NCI-H524 (cell line): ENCODE results near the gene SUSD6.
"Not testable (repeated sequence)": the region's sequence is repeated elsewhere in the genome, so short reads cannot be mapped to it uniquely, and the experiment has no call there.

Experiments used
- DNase-seq, 2 experiments: peaks; one replicate each; lab custom pipeline; 2025; lab: John Stamatoyannopoulos, UW

SUSD6 gene

DNA sequence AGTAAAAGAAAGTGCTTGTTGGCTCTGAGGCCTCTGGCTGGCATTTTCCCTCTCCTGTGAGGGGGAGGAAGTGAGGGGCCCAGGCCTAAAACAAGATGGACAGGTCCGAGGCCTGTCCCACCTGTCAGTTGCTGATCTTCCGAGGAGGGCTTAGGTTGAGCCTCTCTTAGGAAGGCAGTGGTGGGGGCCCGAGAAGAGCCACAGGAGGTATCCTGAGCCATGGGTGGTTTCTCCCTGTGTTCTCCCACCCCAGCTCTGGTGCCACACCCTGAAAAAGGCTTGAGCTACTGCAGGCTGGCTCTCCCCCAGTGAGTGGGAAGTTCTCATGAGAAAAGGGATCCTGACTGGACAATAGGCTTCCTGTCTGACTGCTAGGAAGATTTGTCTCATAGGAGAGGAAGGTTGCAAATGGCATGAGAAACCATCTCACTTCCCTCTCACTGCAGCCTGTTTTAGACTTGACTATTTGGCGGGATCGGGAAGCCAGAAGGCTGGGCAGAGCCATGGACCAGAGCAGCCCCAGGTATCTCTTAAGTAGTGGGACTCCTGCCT, 83.4 kb downstream of the SUSD6 start:
- peak in 1 of 2 experiments; percentile 50 for DNase-seq

DNA sequence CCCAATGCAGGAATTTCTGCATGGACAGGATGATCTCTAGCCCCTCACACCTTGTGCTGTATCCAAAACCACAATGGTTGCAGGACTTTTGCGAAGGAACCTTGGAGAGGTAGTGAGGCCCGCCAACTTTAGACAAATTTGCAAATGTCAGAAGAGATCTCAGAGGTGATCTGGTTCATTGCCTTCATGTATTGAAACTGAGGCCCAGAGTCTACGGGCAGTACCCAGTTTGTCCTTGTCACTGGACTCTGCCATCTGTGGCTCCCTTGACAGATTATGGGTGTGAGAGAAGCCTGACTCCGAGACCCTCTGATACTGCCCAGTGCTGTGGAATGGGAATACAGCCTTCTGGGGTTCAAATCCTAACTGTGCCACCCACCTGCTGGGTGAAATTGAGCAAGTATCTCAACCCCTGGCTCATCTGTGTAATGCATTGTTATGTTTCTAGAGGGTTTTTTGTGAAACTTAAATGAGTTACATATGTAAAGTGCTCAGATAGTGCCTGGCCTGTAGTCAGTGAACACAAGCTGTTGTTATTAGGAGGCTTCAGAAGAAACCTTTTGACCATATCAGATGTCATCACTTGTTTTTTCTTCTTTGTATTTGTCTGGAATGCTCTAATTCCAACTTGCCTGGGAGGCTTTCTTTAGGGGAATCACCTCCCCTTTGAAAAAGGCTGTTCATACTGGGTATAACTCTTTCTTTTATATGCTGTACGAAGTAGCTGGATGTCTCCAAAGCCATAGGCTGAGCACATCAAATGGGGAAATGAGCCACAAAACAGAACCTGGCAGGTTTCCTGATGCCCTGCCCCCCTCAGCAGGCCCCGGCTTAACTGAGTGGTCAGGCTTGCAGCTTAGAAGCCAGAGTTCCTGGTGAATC, 84.2 kb downstream of the SUSD6 start:
- DNase-seq, result peak; percentile 44 to 64

DNA sequence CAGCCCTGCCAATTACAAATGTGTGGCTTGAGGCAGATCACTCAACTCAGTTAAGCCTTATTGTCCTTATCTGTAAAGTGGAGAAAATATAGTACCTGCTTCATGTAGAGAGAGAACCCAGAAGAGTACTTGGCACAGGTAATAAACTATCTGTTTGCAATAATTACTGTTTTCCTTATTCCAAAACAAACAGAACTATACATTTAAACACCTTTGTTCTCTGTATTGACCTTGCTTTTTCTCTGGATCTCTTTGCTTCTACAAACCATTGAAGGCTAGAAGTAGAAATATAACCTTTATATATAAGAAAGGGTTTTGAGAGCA, 84.8 kb downstream of the SUSD6 start:
- no peak for DNase-seq

DNA sequence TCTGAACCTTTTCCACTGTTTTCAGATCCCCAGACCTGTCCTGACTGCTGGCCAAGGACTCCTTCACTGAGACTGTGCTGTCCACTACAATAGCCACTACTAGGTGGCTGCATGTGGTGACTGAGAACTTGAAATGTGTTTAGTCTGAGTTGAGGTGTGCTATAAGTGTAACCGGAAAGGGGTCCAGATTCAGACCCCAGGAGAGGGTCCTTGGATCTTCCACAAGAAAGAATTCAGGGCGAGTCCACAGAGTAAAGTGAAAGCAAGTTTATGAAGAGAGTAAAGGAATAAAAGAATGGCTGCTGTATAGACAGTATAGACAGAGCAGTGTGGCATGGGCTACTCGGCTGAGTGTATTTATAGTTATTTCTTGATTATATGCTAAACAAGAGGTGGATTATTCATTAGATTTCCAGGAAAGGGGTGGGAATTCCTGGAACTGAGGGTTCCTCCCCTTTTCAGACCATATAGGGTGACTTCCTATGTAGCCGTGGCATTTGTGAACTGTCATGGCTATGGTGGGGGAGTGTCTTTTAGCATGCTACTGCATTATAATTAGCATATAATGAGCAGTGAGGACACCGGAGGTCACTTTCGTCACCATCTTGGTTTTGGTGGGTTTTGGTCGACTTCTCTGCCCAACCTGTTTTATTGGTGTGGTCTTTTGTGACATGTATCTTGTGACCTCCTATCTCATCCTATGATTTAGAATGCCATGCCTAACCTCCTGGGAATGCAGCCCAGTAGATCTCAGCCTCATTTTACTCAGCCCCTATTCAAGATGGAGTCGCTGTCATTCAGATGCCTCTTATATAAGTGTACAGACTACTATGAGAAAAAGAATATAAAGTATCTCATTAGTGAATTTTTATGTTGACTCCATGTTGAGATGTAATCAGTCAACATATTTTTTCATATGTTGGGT, 85.5 kb downstream of the SUSD6 start:
- no peak for DNase-seq

- no peak for DNase-seq
Observed at GRCh38 chr14:69698572-69698971, 87.2 kb downstream of the SUSD6 start.

DNA sequence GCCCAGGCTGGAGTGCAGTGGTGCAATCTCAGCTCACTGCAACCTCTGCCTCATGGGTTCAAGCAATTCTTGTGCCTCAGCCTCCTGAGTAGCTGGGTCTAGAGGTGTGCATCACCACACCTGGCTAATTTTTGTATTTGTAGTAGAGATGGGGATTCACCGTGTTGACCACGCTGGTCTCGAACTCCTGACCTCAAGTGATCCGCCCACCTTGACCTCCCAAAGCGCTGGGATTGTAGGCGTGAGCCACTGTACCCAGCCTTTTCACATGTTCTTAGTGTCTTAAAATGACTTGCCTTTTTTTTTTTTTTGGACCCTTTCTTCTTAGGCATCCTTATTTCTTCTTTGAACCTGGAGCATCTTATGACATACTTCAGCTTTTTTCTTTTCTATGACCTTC, 87.8 kb downstream of the SUSD6 start:
- DNase-seq, result not testable (repeated sequence)

GRCh38 chr14:69699748-69700303, 88.4 kb downstream of the SUSD6 start:
- no peak for DNase-seq

DNA sequence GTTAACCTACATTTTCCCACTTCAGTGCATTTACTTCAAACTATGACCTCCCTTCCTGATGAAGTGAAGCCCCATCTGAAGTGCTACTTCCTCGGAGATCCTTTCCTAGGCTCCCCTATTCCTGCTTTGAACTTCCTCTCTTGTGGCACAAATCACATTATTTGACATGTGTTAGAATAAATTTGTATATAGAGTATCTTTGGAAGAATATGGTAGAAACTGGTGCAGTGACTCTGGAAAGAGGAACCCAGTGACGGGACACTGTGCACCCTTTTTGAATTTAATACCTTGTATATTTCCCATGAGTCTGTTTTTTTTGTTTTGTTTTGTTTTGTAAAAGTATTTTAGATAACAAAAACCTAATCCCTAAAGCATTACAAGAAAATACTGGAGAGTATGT, 89.2 kb downstream of the SUSD6 start:
- DNase-seq, result no peak

- no peak for DNase-seq
Observed at GRCh38 chr14:69701291-69701690, 89.9 kb downstream of the SUSD6 start.

- no peak for DNase-seq
Observed at GRCh38 chr14:69701857-69702256, 90.5 kb downstream of the SUSD6 start.

DNA sequence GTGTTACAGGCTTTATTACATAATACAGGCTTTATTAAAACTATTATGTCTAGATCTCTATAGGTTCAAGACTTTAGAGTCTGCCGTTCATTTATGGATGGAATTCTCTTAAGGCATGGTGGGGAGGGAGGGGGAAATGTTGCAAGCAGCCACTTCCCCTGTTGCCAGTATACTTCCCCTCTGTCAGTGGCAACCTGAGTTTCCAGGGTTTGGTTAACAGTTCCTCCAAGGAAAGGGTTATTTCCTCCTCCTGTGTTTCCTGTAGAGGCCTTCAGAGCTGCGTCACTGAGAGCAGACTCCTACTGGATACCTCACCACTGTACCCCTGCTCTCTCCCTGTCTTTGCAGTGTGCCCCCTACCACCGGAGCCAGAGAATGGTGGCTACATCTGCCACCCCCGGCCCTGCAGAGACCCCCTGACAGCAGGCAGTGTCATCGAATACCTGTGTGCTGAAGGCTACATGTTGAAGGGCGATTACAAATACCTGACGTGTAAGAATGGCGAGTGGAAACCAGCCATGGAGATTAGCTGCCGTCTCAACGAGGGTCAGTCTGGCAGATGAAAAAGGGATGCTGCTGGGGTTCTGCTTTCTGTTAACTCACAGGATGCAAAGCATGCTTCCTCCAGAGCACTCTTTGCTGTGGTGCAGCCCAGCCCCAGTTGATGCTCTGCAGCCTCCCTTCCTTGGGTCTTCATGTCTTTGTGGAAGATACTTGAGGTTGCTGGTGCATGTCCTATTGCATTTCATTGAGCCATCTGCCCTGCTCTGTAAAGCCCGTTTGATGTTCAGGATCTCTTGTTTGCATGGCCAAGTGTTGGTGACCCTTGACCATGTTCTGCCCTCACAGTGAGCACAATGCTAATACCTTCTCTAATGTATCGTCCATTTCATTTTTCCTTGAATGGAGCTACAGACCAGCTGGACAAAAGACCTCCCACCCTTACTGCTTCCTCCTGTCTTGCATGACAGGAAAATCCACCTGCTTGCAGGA, 91.9 kb downstream of the SUSD6 start:
- peak; percentile 32 to 83 for DNase-seq

- DNase-seq, result no peak
Observed at GRCh38 chr14:69704319-69704718, 92.9 kb downstream of the SUSD6 start.

DNA sequence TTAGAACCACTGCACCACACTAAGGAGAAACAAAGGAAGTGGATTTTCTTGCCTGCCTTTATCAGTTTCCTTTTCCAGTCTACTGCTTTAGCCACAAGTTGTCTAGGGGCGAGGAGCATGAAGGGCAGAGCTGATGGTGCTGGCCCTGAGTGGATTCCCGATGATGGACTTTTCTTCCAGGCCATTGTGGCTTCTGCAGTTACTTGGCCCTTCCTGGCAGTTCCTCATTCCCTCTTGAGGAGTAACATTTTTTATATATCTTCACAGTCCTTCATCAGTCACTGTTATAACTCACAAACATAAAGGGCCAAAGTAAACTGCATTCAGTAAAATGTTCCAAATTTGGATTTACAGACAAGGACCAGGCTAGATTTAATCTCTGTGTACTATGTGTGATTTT, 94.3 kb downstream of the SUSD6 start:
- DNase-seq, result no peak

DNA sequence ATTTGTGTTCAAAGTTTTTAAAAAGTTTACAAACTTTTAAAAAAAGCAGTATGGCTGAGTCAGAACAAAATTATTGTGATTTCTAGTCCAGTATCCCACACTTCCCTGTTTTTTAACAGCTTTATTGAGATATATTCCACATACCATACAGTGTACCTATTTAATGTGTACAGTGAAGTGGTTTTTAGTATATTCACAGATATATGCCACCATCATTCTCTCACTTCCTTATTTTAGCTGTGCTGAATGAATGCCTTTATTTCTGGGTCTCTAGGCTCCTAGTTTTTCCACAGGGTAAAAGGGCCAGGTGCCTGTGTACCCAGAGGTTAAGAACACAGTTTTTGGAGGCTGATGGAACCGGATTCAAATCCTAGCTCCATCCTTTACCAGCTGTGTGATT, 96.7 kb downstream of the SUSD6 start:
- DNase-seq, result no peak

- peak; percentile 97 to 98 for DNase-seq
Observed at GRCh38 chr14:69708586-69709560, 97.5 kb downstream of the SUSD6 start.

GRCh38 chr14:69710378-69710777, 99.0 kb downstream of the SUSD6 start:
- peak in 1 of 2 experiments; percentile 57 for DNase-seq

DNA sequence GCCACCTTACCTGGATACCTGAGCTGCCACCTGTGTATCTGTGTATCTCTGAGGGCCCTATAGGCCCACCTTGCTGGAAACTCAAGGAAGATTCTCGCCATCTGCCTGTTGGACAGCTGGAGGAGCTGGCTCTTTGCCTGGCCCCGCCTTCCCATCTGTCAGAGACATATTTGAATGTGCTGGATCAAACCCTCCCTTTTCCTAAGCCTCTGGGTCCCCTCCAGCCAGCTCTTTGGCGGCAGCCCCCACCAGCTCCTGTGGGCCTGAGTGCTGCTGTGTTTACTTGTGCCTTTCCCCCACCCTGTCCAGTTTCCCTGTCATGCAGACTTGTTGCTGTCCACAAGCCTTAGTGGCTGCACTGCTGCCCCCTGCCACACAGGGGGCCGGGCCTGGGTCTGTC, 99.7 kb downstream of the SUSD6 start:
- DNase-seq, result peak; percentile 100

DNA sequence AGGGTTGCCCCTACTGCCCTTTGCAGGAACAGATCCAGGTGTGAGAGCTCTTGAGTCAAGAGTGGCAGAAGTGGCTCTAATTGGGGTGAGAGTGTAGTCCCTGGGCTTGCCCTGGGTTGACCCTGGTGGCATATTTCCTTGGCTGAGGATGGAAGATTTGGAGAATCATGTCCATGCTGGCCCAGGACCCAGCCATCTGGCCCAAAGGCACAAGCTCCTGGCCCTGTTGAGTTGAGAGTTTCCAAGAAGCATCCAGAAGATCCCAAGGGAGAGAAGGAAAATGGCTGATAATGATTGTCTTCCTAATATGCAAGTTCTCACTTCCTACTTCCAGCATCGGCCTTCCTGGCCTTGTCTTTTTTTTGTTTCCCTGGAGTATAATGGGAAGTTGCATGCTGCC, 100.1 kb downstream of the SUSD6 start:
- peak; percentile 98 to 99 for DNase-seq

GRCh38 chr14:69711881-69712560, 100.6 kb downstream of the SUSD6 start:
- DNase-seq, result peak; percentile 83 to 86
